ENCODE results near the gene RASGRP4.

DNA sequence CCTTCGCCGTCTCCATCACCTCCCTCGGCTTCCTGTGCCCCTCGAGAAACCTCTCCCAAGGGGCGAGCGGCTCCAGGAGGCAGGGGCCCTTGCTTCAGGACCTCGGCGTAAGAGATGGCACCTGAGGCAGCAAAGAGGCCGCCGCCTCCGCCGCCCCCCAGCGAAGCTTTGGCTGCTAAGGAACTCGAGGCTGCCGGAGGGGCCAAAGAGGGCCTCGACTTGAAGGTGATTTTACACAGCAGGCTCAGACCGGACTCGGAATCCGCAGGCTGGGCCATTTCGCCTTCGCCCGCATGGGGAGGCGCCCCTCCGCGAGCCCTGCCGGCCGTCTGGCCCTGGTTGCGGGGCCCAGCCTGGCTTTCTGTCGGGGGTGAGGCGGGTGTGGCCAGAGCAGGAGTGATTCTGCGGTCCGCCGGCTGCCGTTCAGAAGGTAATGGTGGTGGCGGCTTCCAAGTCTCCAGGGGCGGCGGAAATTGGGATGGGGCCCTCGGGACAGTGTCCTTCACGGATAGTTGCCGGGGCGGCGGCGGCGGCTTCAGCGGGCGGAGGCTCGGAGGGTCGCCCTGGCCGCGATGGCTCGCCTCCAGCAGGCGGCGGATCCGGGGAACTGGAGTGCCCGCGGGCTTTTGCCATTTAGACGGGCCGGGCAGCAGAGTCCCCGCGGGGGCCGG, 39.6 kb downstream of the RASGRP4 start:
- TF ChIP-seq POLR2A (IDR thresholded peaks at IDR 0.05; ENCODE audit: low read length): no peak
- TF ChIP-seq, protein P1, sequence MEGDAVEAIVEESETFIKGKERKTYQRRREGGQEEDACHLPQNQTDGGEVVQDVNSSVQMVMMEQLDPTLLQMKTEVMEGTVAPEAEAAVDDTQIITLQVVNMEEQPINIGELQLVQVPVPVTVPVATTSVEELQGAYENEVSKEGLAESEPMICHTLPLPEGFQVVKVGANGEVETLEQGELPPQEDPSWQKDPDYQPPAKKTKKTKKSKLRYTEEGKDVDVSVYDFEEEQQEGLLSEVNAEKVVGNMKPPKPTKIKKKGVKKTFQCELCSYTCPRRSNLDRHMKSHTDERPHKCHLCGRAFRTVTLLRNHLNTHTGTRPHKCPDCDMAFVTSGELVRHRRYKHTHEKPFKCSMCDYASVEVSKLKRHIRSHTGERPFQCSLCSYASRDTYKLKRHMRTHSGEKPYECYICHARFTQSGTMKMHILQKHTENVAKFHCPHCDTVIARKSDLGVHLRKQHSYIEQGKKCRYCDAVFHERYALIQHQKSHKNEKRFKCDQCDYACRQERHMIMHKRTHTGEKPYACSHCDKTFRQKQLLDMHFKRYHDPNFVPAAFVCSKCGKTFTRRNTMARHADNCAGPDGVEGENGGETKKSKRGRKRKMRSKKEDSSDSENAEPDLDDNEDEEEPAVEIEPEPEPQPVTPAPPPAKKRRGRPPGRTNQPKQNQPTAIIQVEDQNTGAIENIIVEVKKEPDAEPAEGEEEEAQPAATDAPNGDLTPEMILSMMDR (IDR thresholded peaks at IDR 0.05): no peak
- TF ChIP-seq RCOR1 (IDR thresholded peaks at IDR 0.05; ENCODE audit: low read depth, low read length): no peak
- no peak for TF ChIP-seq CHD2 (IDR thresholded peaks at IDR 0.05; ENCODE audit: low read length, partially characterized antibody)
- no peak for TF ChIP-seq MAX (IDR thresholded peaks at IDR 0.05)
- no peak for TF ChIP-seq MAFK (IDR thresholded peaks at IDR 0.05; ENCODE audit: partially characterized antibody)
- no peak for TF ChIP-seq ELK1 (IDR thresholded peaks at IDR 0.05; ENCODE audit: low read depth, low read length)
- no peak for TF ChIP-seq MAZ (IDR thresholded peaks at IDR 0.05; ENCODE audit: borderline replicate concordance, low read depth, low read length)
- no peak for TF ChIP-seq RFX5 (IDR thresholded peaks at IDR 0.05)
- TF ChIP-seq RAD21 (conservative IDR thresholded peaks at IDR 0.05 in 1 of 2, IDR thresholded peaks at IDR 0.05 in 1 of 2): no peak
- TF ChIP-seq, protein P2, sequence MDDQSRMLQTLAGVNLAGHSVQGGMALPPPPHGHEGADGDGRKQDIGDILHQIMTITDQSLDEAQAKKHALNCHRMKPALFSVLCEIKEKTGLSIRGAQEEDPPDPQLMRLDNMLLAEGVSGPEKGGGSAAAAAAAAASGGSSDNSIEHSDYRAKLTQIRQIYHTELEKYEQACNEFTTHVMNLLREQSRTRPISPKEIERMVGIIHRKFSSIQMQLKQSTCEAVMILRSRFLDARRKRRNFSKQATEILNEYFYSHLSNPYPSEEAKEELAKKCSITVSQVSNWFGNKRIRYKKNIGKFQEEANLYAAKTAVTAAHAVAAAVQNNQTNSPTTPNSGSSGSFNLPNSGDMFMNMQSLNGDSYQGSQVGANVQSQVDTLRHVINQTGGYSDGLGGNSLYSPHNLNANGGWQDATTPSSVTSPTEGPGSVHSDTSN (IDR thresholded peaks at IDR 0.05): no peak

Measured in A549 (cell line).